Endothelial cell of hepatic sinusoid (primary cell): ENCODE measurements around the gene NALCN.

ENCODE experiments used
- in situ Hi-C: cut with HindIII; loops from 2 replicates; pipeline ENCODE4 v1.10.0; 2017; ENCODE audit warnings: low sequenced_read_pairs

Gene NALCN

GRCh38 chr13:101217086-101217485 is 199.2 kb downstream of the NALCN start:
- in situ Hi-C loops: no loop called here

GRCh38 chr13:101211261-101211660 is 205.0 kb downstream of the NALCN start:
- in situ Hi-C loops: no loop called here

GRCh38 chr13:101210774-101211173 is 205.5 kb downstream of the NALCN start:
- in situ Hi-C loops: no loop called here

- in situ Hi-C loops: no loop called here
Observed at GRCh38 chr13:101209206-101209893, 207.0 kb downstream of the NALCN start.

GRCh38 chr13:101205408-101205807 is 210.9 kb downstream of the NALCN start:
- in situ Hi-C loops: no loop called here

GRCh38 chr13:101204270-101205020 is 211.9 kb downstream of the NALCN start:
- in situ Hi-C loops: no loop called here

GRCh38 chr13:101202590-101202989 is 213.7 kb downstream of the NALCN start:
- in situ Hi-C loops: no loop called here

- in situ Hi-C loops: no loop called here
Observed at GRCh38 chr13:101190976-101191375, 225.3 kb downstream of the NALCN start.

- in situ Hi-C loops: no loop called here
Observed at GRCh38 chr13:101190337-101190736, 226.0 kb downstream of the NALCN start.

GRCh38 chr13:101185606-101186005 is 230.7 kb downstream of the NALCN start:
- in situ Hi-C loops: no loop called here

- in situ Hi-C loops: no loop called here
Observed at GRCh38 chr13:101181076-101181685, 235.1 kb downstream of the NALCN start.

- in situ Hi-C loops: no loop called here
Observed at GRCh38 chr13:101179021-101179420, 237.3 kb downstream of the NALCN start.

- in situ Hi-C loops: no loop called here
Observed at GRCh38 chr13:101178406-101178805, 237.9 kb downstream of the NALCN start.

GRCh38 chr13:101170306-101170705 is 246.0 kb downstream of the NALCN start:
- in situ Hi-C loops: no loop called here

GRCh38 chr13:101157261-101157660 is 259.0 kb downstream of the NALCN start:
- in situ Hi-C loops: loop anchor here (10.0 kb wide), 1 partner anchor 148 kb away; no protein-coding TSS in a partner anchor

- in situ Hi-C loops: loop anchor here (10.0 kb wide), 1 partner anchor 149 kb away; no protein-coding TSS in a partner anchor
Observed at GRCh38 chr13:101155920-101156319, 260.4 kb downstream of the NALCN start.

GRCh38 chr13:101152184-101152583 is 264.1 kb downstream of the NALCN start:
- in situ Hi-C loops: loop anchor here (10.0 kb wide), 1 partner anchor 153 kb away; no protein-coding TSS in a partner anchor

- in situ Hi-C loops: loop anchor here (10.0 kb wide), 1 partner anchor 154 kb away; no protein-coding TSS in a partner anchor
Observed at GRCh38 chr13:101150998-101151397, 265.3 kb downstream of the NALCN start.

GRCh38 chr13:101149735-101150384 is 266.4 kb downstream of the NALCN start:
- in situ Hi-C loops: loop anchor here (10.0 to 25.0 kb wide), 4 partner anchors 155 to 1412 kb away; no protein-coding TSS in a partner anchor

GRCh38 chr13:101146101-101146898 is 270.0 kb downstream of the NALCN start:
- in situ Hi-C loops: loop anchor here (10.0 to 25.0 kb wide), 3 partner anchors 329 to 1416 kb away; no protein-coding TSS in a partner anchor
